Forelimb muscle (tissue), 1 donor: ENCODE data around the gene PLEKHA8. TPM values are rescaled to one million over a fixed set of nuclear protein-coding genes. Genes with fewer than 3 reads are reported as not detected.

ENCODE experiments used
- DNase-seq: peaks from one replicate; pipeline ENCODE4 v3.0.0-alpha.2; 2013; ENCODE audit warnings: low read depth
- polyA plus RNA-seq: library from polyadenylated mRNA; unstranded; fragments of 120-200 nt; gene quantifications from one replicate; pipeline ENCODE4 v1.2.1, GENCODE V29; 2013; ENCODE audit not compliant: insufficient read length

Gene PLEKHA8
- polyA plus RNA-seq, 1 donor, result 11.2 TPM

GRCh38 chr7:30167901-30168300 is 139.7 kb downstream of the PLEKHA8 start:
- no peak for DNase-seq

GRCh38 chr7:30168835-30169573 is 140.8 kb downstream of the PLEKHA8 start:
- DNase-seq, result no peak

- no peak for DNase-seq
Observed at GRCh38 chr7:30169579-30169978, 141.4 kb downstream of the PLEKHA8 start.

GRCh38 chr7:30170476-30171205 is 142.4 kb downstream of the PLEKHA8 start:
- DNase-seq, result no peak

- no peak for DNase-seq
Observed at GRCh38 chr7:30171766-30172447, 143.7 kb downstream of the PLEKHA8 start.

- DNase-seq, result no peak
Observed at GRCh38 chr7:30172451-30172850, 144.2 kb downstream of the PLEKHA8 start.

- no peak for DNase-seq
Observed at GRCh38 chr7:30173058-30173897, 145.1 kb downstream of the PLEKHA8 start.

- no peak for DNase-seq
Observed at GRCh38 chr7:30175180-30175579, 147.0 kb downstream of the PLEKHA8 start.

- no peak for DNase-seq
Observed at GRCh38 chr7:30175636-30176147, 147.5 kb downstream of the PLEKHA8 start.

GRCh38 chr7:30176463-30177109 is 148.4 kb downstream of the PLEKHA8 start:
- no peak for DNase-seq

- DNase-seq, result no peak
Observed at GRCh38 chr7:30177186-30177585, 149.0 kb downstream of the PLEKHA8 start.

GRCh38 chr7:30177965-30178364 is 149.8 kb downstream of the PLEKHA8 start:
- no peak for DNase-seq

- no peak for DNase-seq
Observed at GRCh38 chr7:30178748-30179436, 150.7 kb downstream of the PLEKHA8 start.

Other genes starting within 250 kb of the PLEKHA8 start
- gene WIPF3, start 221.9 kb upstream of the PLEKHA8 start, polyA plus RNA-seq, result 16.1 TPM
- gene SCRN1, start 38.6 kb upstream of the PLEKHA8 start, polyA plus RNA-seq, result 32.3 TPM
- gene FKBP14, start 1.7 kb upstream of the PLEKHA8 start, polyA plus RNA-seq, result 22.1 TPM
- gene MTURN, start 106.6 kb downstream of the PLEKHA8 start, polyA plus RNA-seq, result 80.0 TPM